HG02885 (cell line): ENCODE results near the gene RDH8.
"Not testable (repeated sequence)": the region's sequence is repeated elsewhere in the genome, so short reads cannot be mapped to it uniquely, and the experiment has no call there.

Source experiments
- ATAC-seq: cut with Tn5 transposase; IDR thresholded peaks from one replicate; pipeline ENCODE4 v1.9.1; 2021; ENCODE audit warnings: mild to moderate bottlenecking; ENCODE audit not compliant: unreplicated experiment, poor library complexity

Gene RDH8

GRCh38 chr19:10005632-10006334 is 7.5 kb upstream of the RDH8 start:
- no peak for ATAC-seq

- ATAC-seq, result no peak
These were observed 7.0 kb upstream of the RDH8 start for GRCh38 chr19:10006335-10006708.

GRCh38 chr19:10006752-10007323 is 6.4 kb upstream of the RDH8 start:
- ATAC-seq, result no peak

DNA sequence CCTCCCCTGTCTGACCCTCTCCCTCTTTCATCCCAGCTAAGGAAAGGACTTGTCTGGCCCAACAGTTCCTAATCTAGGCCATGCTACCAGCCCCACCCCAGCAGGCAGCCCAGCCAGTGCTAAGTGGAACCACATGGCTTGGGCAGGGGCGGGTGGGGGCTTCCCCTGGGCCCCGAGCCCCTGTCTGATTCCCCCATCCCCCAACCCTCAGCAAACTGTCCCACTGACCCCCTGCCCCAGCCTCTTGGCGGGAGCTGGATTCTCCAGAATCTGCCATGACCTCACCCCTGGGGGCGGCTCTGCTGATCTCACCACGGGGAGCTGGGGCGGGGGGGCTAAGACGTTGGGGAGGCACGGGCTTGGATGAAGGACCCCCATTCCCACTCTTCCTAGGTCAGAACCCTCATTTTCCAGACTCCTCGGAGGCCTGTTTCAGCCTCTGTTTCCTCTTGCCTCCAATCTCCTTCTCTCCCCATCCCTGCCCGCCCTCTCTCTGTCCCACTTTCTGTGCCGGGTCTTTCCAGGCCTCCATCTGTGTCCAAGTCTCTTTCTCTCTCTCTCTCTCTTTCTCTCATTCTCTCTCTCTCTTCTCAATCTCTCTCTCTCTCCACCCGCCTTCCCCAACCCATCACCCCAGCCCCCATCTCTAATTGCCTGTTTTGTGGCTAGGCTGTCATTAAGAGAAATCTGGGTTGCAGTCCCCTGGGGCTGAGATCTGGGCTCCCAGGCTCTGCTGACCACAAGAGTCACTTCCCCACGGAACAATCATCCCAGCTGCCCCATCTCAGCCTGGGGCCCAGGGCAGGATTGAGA is 5.7 kb upstream of the RDH8 start:
- ATAC-seq, result no peak

GRCh38 chr19:10008184-10008765 is 5.0 kb upstream of the RDH8 start:
- no peak for ATAC-seq

DNA sequence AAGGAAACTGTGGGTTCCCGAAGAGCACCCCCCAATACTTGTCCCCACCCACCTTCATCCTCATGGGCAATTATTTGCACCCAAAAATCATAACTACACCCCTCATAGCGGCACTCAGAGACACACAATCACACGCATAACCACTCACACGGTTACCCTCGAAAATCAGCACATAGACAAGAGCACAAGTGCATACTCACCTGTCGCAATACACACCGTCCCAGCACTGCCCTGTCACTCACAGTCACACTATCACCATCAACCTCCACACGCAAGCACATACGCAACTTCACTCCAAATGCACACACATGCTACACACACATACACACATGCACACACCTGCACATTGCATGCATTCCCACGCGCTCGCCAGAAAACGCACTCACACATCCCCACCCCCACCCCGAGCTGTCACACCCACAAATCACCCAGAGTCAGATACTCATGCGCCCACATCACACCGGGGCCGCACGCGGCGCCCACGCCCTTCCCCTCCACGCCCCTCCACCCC is 3.5 kb upstream of the RDH8 start:
- ATAC-seq, result no peak

DNA sequence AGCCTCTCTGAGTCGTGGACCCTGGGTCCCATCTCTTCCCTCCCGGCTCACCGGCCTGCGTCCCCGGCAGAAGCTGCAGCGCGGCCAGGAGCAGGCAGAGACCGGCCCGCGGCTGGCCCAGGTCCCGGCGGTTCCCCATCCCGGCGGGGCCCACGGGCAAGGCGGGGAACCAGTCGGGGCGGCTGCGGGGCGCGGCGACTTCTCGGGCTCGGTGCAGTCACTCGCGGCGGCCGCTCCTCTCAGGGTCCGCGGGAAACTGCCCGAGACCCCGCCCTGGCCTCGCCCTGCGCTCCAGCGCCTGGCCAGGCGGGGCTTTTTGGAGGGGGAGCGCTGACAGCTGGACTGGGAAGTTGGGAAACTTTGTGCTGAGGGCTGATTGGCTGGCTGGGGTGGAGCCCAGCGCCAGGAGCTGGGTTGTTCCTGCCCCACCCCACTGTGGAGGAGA is 3.0 kb upstream of the RDH8 start, which contains the start of gene COL5A3:
COL5A3 (minus strand) TSS at position 258 of the 445 bp plus-strand sequence; CDS start at position 139, 119 bp downstream.
- no peak for ATAC-seq

- no peak for ATAC-seq
These were observed 2.3 kb upstream of the RDH8 start for GRCh38 chr19:10010939-10011338.

DNA sequence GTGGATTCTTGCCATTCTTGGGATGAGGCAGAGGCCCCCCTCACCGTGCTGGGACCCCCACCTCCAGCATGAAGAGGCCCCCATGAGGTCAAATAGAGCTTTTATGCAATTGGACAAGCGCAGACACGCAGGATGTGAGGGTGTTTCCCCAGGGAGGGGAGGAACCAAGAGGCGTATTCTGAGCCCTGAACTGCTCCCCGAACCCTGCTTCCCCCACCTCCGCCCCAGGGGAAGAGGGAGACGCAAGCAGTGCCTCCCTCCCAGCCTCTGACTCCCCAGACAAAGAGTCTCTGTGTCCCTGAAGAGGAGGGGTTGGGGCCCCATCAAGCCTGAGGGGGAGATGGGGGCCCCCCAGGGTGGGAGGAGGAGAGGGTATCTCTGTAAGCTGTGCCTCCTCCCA is 1.3 kb upstream of the RDH8 start:
- no peak for ATAC-seq

DNA sequence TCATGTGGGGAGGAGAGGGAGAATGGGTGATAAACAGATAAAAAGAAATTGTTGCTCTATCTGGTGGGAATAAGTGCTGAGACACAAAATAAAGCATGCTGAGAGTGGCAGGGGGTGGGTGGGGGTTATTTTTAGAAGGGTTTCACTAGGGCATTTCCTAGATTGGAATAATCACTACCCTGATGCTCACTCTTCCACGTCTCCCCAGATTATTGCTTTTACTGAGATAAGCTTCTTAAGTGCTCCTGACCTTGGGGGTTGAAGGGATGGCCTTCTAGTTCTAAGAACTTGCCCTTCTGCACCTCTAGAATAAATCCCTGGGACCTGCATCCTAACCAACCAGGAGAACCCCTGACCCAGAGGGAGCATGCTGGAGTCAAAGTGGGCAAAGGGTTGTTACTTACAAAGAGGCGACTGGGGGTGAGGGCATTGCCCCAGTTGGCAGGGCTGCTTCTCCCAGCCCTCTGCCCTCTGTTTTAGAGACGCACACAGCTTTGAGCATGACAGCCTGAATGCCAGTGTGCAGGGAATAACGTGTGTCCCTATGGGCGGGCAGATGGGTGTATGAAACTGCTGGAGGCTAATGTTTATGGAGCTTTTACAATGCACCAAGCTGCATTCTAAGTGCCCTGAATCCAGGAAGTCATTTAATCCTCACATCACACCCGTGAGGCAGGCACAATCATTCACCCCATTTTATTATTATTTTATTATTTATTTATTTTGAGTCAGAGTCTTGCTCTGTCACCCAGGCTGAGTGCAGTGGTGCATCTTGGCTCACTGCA is 743 bp downstream of the RDH8 start:
- no peak for ATAC-seq

- no peak for ATAC-seq
These were observed 5.0 kb downstream of the RDH8 start for GRCh38 chr19:10018263-10018662.

DNA sequence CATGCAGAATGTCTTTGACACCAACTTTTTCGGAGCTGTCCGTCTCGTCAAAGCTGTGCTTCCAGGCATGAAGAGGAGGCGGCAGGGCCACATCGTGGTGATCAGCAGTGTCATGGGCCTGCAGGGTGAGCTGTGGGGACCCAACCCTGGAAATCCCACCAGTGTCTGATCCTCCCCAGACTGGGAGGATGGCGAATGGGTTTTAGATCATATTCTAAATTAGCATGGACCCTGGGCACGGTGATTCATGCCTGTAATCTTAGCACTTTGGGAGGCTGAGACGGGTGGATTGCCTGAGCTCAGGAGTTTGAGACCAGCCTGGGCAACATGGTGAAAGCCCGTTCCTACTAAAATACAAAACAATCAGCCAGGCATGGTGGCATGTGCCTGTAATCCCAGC is 5.5 kb downstream of the RDH8 start:
- ATAC-seq, result no peak

DNA sequence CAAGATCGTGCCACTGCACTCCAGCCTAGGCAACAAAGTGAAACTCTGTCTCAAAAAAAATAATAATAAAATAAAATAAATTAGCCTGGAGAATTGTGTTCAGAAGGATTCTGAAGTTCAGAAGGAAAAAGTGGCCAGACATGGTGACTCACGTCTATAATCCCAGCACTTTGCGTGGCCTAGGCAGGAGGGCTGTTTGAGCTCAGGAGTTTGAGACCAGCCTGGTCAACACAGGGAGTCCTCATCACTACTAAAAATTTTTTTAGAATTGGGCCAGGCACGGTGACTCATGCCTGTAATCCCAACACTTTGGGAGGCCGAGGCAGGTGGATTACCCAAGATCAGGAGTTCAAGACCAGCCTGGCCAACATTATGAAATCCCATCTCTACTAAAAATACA is 6.0 kb downstream of the RDH8 start:
- no peak for ATAC-seq

DNA sequence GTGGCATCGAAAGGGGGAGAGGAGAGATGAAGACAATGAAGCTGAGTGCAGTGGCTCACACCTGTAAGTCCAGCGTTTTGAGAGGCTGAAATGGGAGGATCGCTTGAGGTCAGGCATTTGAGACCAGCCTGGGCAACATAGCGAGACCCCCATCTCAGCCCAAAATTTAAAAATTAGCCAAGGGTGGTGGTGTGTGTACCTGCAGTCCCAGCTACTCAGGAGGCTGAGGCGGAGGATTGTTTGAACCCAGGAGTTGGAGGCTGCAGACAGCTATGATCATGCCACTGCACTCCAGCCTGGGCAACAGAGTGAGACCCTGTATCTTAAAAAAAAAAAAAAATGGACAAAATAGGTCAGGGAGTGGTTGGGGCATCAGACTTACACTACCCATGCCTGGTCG is 7.6 kb downstream of the RDH8 start:
- ATAC-seq, result no peak

- ATAC-seq, result no peak
These were observed 8.2 kb downstream of the RDH8 start for GRCh38 chr19:10021446-10021845.

DNA sequence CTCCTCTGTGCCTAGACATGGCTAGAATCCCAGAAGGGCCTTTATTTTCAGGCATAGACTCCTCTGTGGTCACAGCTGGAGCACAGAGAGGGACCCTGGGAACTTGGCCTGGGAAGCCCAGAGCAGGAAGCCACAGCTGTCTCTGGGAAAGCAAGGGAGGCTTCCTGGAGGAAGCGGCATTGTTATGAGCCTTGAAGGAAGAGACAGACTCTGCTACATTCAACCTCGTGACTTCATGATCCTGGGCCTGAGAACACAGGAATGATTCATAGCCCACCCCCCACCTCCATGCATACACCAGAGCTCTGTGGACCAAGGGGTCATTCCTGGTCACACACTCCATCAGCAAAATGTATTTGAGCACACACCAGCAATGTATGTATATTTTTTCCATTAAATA is 8.6 kb downstream of the RDH8 start:
- ATAC-seq, result no peak

GRCh38 chr19:10023096-10023495 is 9.8 kb downstream of the RDH8 start:
- not testable (repeated sequence) for ATAC-seq

- ATAC-seq, result no peak
These were observed 13.5 kb downstream of the RDH8 start for GRCh38 chr19:10026744-10027143.

DNA sequence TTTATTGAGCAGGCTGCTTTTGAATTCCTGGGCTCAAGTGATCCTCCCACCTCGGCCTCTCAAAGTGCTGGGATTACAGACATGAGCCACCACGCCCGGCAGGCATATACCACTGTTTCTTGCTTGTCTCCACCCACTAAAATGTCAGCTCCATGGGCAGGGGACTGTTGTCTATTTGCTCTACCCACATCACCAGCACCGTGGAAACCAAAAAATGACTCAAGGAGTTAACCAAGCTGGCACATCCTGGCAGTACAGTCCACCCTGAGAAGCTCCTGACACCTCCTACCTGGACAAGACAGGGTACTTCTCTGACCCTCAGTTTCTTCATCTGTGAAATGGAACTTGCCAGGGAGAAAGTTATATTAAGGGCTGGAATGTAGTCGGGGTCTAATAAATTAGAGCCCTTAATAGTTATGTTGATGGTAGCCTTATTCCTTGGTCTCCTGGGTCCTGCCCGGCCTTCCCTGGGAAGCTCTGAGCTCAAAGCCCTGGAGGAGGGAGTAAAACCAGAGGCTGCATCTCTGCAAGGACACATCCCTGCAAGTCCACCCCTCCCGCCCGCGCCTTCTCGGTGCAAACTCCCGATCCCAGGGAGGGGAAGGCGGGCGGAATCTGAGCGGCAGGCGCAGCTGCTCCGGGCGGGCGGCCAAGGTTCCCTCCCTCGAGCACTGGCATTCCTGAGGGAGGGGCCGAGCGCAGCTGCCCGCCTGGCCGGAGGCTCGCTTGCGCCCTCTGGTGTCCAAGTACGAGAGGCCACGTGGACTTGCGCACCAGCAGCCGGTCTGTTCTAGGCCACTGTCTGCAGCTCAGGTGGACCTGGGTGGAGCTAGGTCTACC is 14.1 kb downstream of the RDH8 start:
- ATAC-seq, result peak; percentile 64
